H1 (cell line): Measurements from ENCODE around the gene SEC14L5.

ENCODE experiments used
- CHD1 ChIP-seq: IDR thresholded peaks from 2 replicates; pipeline ENCODE4 v1.6.1; 2012; ENCODE audit warnings: low read depth, low read length, improper control_type of control experiment
- CTCF ChIP-seq, 3 experiments: IDR thresholded peaks; 1 replicate in 2 of 3; 2 replicates in 1 of 3; pipeline versions ENCODE4 v1.5.1 to v1.6.1; 2011; ENCODE audit warnings: low read length in 3 of 3, mild to moderate bottlenecking in 3 of 3, inconsistent platforms in 2 of 3, low read depth in 1 of 3, moderate library complexity in 1 of 3; ENCODE audit not compliant: insufficient read depth in 1 of 3; ENCODE audit errors: control extremely low read depth in 1 of 3
- POLR2A ChIP-seq, 2 experiments: IDR thresholded peaks; 1 replicate in 1 of 2; 2 replicates in 1 of 2; pipeline ENCODE4 v1.6.1; 2011; ENCODE audit warnings: low read depth in 2 of 2, low read length in 2 of 2, mild to moderate bottlenecking in 2 of 2; ENCODE audit errors: control extremely low read depth in 1 of 2
- SP2 ChIP-seq: IDR thresholded peaks from 2 replicates; pipeline ENCODE4 v1.6.1; 2012; ENCODE audit warnings: mild to moderate bottlenecking, low read length, inconsistent platforms

GRCh38 chr16:5005916-5006315 lies 47.8 kb downstream of the SEC14L5 start:
- no peak for TF ChIP-seq CTCF (IDR thresholded peaks at IDR 0.05; ENCODE audit: control extremely low read depth in 1 of 3, insufficient read depth in 1 of 3, low read depth in 1 of 3, low read length in 3 of 3)
- TF ChIP-seq POLR2A (IDR thresholded peaks at IDR 0.05; ENCODE audit: control extremely low read depth in 1 of 2, low read depth in 2 of 2, low read length in 2 of 2) = no peak
- no peak for TF ChIP-seq SP2
- TF ChIP-seq CHD1 = no peak
